Prostate gland (tissue), 2 donors: ENCODE data around the gene ITIH6. TPM values are rescaled to one million over a fixed set of nuclear protein-coding genes. Genes with fewer than 3 reads are reported as not detected.
"Not testable (repeated sequence)": the region's sequence is repeated elsewhere in the genome, so short reads cannot be mapped to it uniquely, and the experiment has no call there.

Experiments
- DNase-seq: peaks from one replicate; pipeline ENCODE4 v3.0.0-alpha.2; 2019; ENCODE audit warnings: low spot score
- H3K27ac ChIP-seq, 2 donors: fragments of 200-600 bp; sonication (generic); 2 replicates each; pipeline ENCODE4 v1.5.1; 2017 to 2019
- H3K27me3 ChIP-seq: fragments of 200-600 bp; sonication (generic); replicated peaks from 2 replicates; pipeline ENCODE4 v1.5.1; 2019; ENCODE audit not compliant: insufficient read depth
- H3K36me3 ChIP-seq, 2 donors: fragments of 200-600 bp; sonication (generic); 1 replicate in 1 of 2; 2 replicates in 1 of 2; pipeline versions ENCODE4 v1.5.1 to v1.8.1; 2017 to 2019
- H3K4me1 ChIP-seq: fragments of 200-600 bp; sonication (generic); replicated peaks from 2 replicates; pipeline ENCODE4 v1.5.1; 2019
- H3K4me3 ChIP-seq, 2 donors: fragments of 200-600 bp; sonication (generic); 2 replicates each; pipeline ENCODE4 v1.5.1; 2017 to 2019
- H3K9me3 ChIP-seq: fragments of 200-600 bp; sonication (generic); 2 replicates; pipeline ENCODE4 v1.5.1; 2017
- POLR2A ChIP-seq: fragments of 450-650 bp; IDR thresholded peaks from one replicate; pipeline ENCODE4 v1.6.1; 2016; ENCODE audit warnings: antibody characterized with exemption, mild to moderate bottlenecking
- POLR2AphosphoS5 ChIP-seq: sonication (generic); formaldehyde crosslinking; IDR thresholded peaks from one replicate; pipeline ENCODE4 v1.6.1; 2017; ENCODE audit warnings: antibody characterized with exemption
- WGBS: methylation state at CpG from one replicate; pipeline ENCODE4 v1.1.5; 2018; 5-methylcytosine and 5-hydroxymethylcytosine counted together
- intact Hi-C: fragments of 100-400 bp; cut with DNase I; formaldehyde crosslinking; loops from one replicate; pipeline ENCODE4 v1.14.2; 2022
- total RNA-seq, 2 donors: library from RNA; depleted of rRNA; stranded (reverse); fragments of >200 nt; gene quantifications; one replicate each; pipeline ENCODE4 v1.1.0, GENCODE V29; 2016
- TF ChIP-seq, protein P1 (sequence below), 4 experiments: fragments of 200-600 bp in 2 of 4; fragments of 450-650 bp in 2 of 4; sonication (generic) in 2 of 4; IDR thresholded peaks; 1 replicate in 3 of 4; 2 replicates in 1 of 4; pipeline ENCODE4 v1.5.1; 2016 to 2019; ENCODE audit warnings: antibody characterized with exemption in 4 of 4, mild to moderate bottlenecking in 2 of 4, moderate library complexity in 2 of 4

The ITIH6 gene
- total RNA-seq, 2 donors from 2014 or later, result 1.0 to 3.7 TPM

GRCh38 chrX:54786967-54787366, 11.1 kb downstream of the ITIH6 start:
- Histone ChIP-seq H3K27ac (no peak overlapping the region), H3K36me3 (no peaks in the 10 kb centered on the region), H3K27me3 (no peaks in the 10 kb centered on the region), H3K4me1 (no peaks in the 10 kb centered on the region), H3K4me3 (no peak overlapping the region), H3K9me3 (no peaks in the 10 kb centered on the region)
- WGBS, result 94% methylated on average over 2 of the region's 2 CpGs
- intact Hi-C loops, result no loop called here
- no peak for TF ChIP-seq POLR2A
- TF ChIP-seq, protein P1, sequence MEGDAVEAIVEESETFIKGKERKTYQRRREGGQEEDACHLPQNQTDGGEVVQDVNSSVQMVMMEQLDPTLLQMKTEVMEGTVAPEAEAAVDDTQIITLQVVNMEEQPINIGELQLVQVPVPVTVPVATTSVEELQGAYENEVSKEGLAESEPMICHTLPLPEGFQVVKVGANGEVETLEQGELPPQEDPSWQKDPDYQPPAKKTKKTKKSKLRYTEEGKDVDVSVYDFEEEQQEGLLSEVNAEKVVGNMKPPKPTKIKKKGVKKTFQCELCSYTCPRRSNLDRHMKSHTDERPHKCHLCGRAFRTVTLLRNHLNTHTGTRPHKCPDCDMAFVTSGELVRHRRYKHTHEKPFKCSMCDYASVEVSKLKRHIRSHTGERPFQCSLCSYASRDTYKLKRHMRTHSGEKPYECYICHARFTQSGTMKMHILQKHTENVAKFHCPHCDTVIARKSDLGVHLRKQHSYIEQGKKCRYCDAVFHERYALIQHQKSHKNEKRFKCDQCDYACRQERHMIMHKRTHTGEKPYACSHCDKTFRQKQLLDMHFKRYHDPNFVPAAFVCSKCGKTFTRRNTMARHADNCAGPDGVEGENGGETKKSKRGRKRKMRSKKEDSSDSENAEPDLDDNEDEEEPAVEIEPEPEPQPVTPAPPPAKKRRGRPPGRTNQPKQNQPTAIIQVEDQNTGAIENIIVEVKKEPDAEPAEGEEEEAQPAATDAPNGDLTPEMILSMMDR (IDR thresholded peaks at IDR 0.05), result peak in 1 of 4 experiments; percentile 6
- DNase-seq, result no peak

- H3K27ac ChIP-seq, result no peak overlapping the region
- no peaks in the 10 kb centered on the region for H3K4me1 ChIP-seq
- H3K4me3 ChIP-seq, result no peak overlapping the region
- no peaks in the 10 kb centered on the region for H3K9me3 ChIP-seq
- H3K36me3 ChIP-seq, result no peaks in the 10 kb centered on the region
- no peak for TF ChIP-seq POLR2AphosphoS5
- TF ChIP-seq, protein P1 (IDR thresholded peaks at IDR 0.05), result no peak
- no peak for TF ChIP-seq POLR2A
- 44% methylated on average over 4 of the region's 4 CpGs for WGBS
- H3K27me3 ChIP-seq, result no peaks in the 10 kb centered on the region
- no peak for DNase-seq
- intact Hi-C loops, result no loop called here
Measured at GRCh38 chrX:54785901-54786300, 12.2 kb downstream of the ITIH6 start.

DNA sequence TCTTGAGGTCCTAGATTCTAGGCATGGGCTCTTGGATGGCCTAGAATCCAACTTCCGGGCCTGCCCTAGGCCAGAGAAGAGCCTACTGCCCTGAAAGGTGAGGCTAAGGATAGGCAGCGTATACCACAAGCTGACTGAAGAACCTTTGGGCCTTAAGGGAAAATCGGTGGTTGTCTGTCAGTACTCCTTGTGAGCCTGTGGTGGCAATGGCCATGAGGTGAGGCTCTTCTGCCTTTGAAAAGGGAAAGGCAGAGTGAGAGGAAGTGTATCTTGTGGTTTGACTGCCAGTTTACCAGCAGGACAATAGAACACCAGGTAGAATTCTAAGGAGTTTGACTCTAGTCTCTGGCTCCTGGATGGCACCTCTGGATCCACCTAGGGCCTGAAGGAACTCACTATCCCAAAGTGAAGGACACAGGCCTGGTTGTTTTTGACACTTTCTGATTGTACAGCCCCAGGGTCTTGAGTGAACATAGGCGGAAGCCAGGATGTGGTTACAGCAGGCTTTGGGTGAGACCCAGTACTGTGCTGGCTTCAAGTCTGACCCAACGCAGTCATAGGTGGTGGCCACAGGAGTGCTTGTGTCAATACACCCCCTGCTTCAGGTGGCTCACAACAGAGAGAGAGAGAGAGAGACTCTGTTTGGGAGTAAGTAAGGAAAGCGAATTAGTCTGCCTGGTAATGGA, 20.9 kb downstream of the ITIH6 start:
- no peak for TF ChIP-seq POLR2AphosphoS5
- TF ChIP-seq, protein P1 (IDR thresholded peaks at IDR 0.05), result no peak
- TF ChIP-seq POLR2A, result no peak
- DNase-seq, result no peak
- no peaks in the 10 kb centered on the region for H3K27me3 ChIP-seq
- no peaks in the 10 kb centered on the region for H3K9me3 ChIP-seq
- H3K4me1 ChIP-seq, result no peaks in the 10 kb centered on the region
- intact Hi-C loops, result no loop called here
- no peak overlapping the region for H3K4me3 ChIP-seq
- no peak overlapping the region for H3K27ac ChIP-seq
- H3K36me3 ChIP-seq, result no peaks in the 10 kb centered on the region
- WGBS, result 93% methylated on average over 6 of the region's 6 CpGs

GRCh38 chrX:54776061-54776460, 22.0 kb downstream of the ITIH6 start:
- intact Hi-C loops, result no loop called here

GRCh38 chrX:54774391-54775094, 23.5 kb downstream of the ITIH6 start:
- DNase-seq, H3K36me3 ChIP-seq, H3K4me1 ChIP-seq, H3K27me3 ChIP-seq, H3K9me3 ChIP-seq, intact Hi-C loops, H3K27ac ChIP-seq, H3K4me3 ChIP-seq: not testable (repeated sequence)
- WGBS, result 13% methylated on average over 1 of the region's 2 CpGs

More at GRCh38 chrX:54776061-54776460, 22.0 kb downstream of the ITIH6 start:
- Histone ChIP-seq H3K4me3 (no peak overlapping the region), H3K36me3 (no peaks in the 10 kb centered on the region), H3K9me3 (no peaks in the 10 kb centered on the region), H3K4me1 (no peaks in the 10 kb centered on the region), H3K27ac (no peak overlapping the region), H3K27me3 (no peaks in the 10 kb centered on the region)
- DNase-seq, result no peak
- TF ChIP-seq POLR2AphosphoS5 (no peak), POLR2A (no peak)
- TF ChIP-seq, protein P1 (IDR thresholded peaks at IDR 0.05), result no peak
- 85% methylated on average over 3 of the region's 6 CpGs for WGBS
